C1 segment of cervical spinal cord (tissue), 14 donors: Measurements from ENCODE around the gene EN2.

Source experiments
- DNase-seq, 14 donors: peaks; one replicate each; lab custom pipeline; 2025; lab: John Stamatoyannopoulos, UW

Gene EN2

GRCh38 chr7:155458111-155458877, at the start of gene EN2:
Gene EN2 (plus strand): TSS chr7:155458129. CDS start chr7:155458378, 249 bp downstream.
- DNase-seq = peak in 1 of 14 donors; percentile 12

GRCh38 chr7:155408651-155409586, 49.0 kb upstream of the EN2 start:
- no peak for DNase-seq

- DNase-seq = no peak
Observed at GRCh38 chr7:155409980-155410379, 47.9 kb upstream of the EN2 start.

- DNase-seq = no peak
Observed at GRCh38 chr7:155410431-155410830, 47.5 kb upstream of the EN2 start.

GRCh38 chr7:155411718-155412415, 46.1 kb upstream of the EN2 start:
- no peak for DNase-seq

- peak in 7 of 14 donors; percentile 7 to 67 (median 23) for DNase-seq
Observed at GRCh38 chr7:155412416-155413253, 45.3 kb upstream of the EN2 start.

GRCh38 chr7:155414547-155415492, 43.1 kb upstream of the EN2 start:
- no peak for DNase-seq

GRCh38 chr7:155416646-155417380, 41.1 kb upstream of the EN2 start:
- DNase-seq = no peak

- peak in 1 of 14 donors; percentile 54 for DNase-seq
Observed at GRCh38 chr7:155418304-155418703, 39.6 kb upstream of the EN2 start.

GRCh38 chr7:155418941-155419755, 38.8 kb upstream of the EN2 start:
- DNase-seq = peak in 2 of 14 donors; percentile 44 to 96

GRCh38 chr7:155420116-155420515, 37.8 kb upstream of the EN2 start:
- peak in 1 of 14 donors; percentile 41 for DNase-seq

GRCh38 chr7:155422151-155422550, 35.8 kb upstream of the EN2 start:
- DNase-seq = no peak

GRCh38 chr7:155422599-155423336, 35.2 kb upstream of the EN2 start:
- DNase-seq = no peak

- no peak for DNase-seq
Observed at GRCh38 chr7:155423337-155424285, 34.3 kb upstream of the EN2 start.

GRCh38 chr7:155424301-155425010, 33.5 kb upstream of the EN2 start:
- DNase-seq = no peak

- DNase-seq = no peak
Observed at GRCh38 chr7:155425011-155425340, 33.0 kb upstream of the EN2 start.
